Upper lobe of right lung (tissue), 1 donor: ENCODE measurements around the gene PMEPA1. TPM values are rescaled to one million over a fixed set of nuclear protein-coding genes. Genes with fewer than 3 reads are reported as not detected.

Experiments
- ATAC-seq: fragments of 200-7000 bp; cut with Tn5 transposase; one replicate; pipeline ENCODE4 v1.9.1; 2020; ENCODE audit warnings: mild to moderate bottlenecking, moderate library complexity
- DNase-seq: peaks from one replicate; pipeline ENCODE4 v3.0.0-alpha.2; 2020
- H3K27ac ChIP-seq: fragments of 200-600 bp; one replicate; pipeline ENCODE4 v1.8.0; 2022
- H3K27me3 ChIP-seq: fragments of 200-600 bp; one replicate; pipeline ENCODE4 v1.8.0; 2022; ENCODE audit warnings: mild to moderate bottlenecking
- H3K36me3 ChIP-seq: fragments of 200-600 bp; one replicate; pipeline ENCODE4 v1.8.0; 2022
- H3K4me1 ChIP-seq: fragments of 200-600 bp; one replicate; pipeline ENCODE4 v1.8.0; 2022
- H3K4me3 ChIP-seq: fragments of 200-600 bp; one replicate; pipeline ENCODE4 v1.8.0; 2022; ENCODE audit warnings: mild to moderate bottlenecking
- H3K9me3 ChIP-seq: fragments of 200-600 bp; one replicate; pipeline ENCODE4 v1.8.0; 2022
- intact Hi-C: fragments of 100-400 bp; cut with DNase I; formaldehyde crosslinking; loops from one replicate; pipeline ENCODE4 v1.11.0; 2022
- total RNA-seq: library from RNA; stranded (reverse); fragmentation: NEBNext Ultra II Directional; extraction: Animal tissue kit (Norgen Biotek cat#: 25700); gene quantifications from one replicate; pipeline ENCODE4 v1.2.1, GENCODE V29; 2021
- TF ChIP-seq, protein P1 (sequence below): fragments of 200-600 bp; IDR thresholded peaks from one replicate; pipeline ENCODE4 v1.8.0; 2022; ENCODE audit warnings: antibody characterized with exemption
- donor health status: DM: no; HTN: yes; CAD: no; lungs with severe emphysema.

The PMEPA1 gene
- total RNA-seq, 1 donor from 2014 or later = 49.1 TPM

DNA sequence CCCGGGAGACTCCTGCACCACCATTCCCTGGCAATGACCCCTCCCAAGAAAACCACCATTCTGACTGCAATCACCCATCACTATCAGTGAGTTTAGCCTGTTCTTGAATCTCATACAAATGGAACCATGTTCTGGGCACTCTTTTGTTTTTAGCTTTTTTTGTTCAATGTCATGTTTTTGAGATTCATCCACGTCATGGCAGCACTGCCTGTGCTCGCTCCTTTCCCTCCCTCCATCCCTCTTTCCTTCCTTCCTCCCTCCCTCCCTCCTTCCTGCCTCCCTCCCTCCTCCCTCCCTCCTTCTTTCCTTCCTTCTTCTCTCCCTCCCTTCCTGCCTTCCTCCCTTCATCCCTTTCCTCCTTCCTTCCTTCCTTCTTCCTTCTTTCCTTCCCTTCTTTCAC, 44.4 kb upstream of the PMEPA1 start:
- no peak for ATAC-seq
- DNase-seq = no peak
- TF ChIP-seq, protein P1, sequence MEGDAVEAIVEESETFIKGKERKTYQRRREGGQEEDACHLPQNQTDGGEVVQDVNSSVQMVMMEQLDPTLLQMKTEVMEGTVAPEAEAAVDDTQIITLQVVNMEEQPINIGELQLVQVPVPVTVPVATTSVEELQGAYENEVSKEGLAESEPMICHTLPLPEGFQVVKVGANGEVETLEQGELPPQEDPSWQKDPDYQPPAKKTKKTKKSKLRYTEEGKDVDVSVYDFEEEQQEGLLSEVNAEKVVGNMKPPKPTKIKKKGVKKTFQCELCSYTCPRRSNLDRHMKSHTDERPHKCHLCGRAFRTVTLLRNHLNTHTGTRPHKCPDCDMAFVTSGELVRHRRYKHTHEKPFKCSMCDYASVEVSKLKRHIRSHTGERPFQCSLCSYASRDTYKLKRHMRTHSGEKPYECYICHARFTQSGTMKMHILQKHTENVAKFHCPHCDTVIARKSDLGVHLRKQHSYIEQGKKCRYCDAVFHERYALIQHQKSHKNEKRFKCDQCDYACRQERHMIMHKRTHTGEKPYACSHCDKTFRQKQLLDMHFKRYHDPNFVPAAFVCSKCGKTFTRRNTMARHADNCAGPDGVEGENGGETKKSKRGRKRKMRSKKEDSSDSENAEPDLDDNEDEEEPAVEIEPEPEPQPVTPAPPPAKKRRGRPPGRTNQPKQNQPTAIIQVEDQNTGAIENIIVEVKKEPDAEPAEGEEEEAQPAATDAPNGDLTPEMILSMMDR = no peak
- H3K27ac ChIP-seq = no peak overlapping the region
- H3K27me3 ChIP-seq = no peaks in the 10 kb centered on the region
- intact Hi-C loops = no loop called here
- H3K9me3 ChIP-seq = no peaks in the 10 kb centered on the region
- H3K36me3 ChIP-seq = no peaks in the 10 kb centered on the region
- peaks cover 11% of the 10 kb centered on the region for H3K4me1 ChIP-seq
- H3K4me3 ChIP-seq = no peak overlapping the region

- H3K27ac ChIP-seq = no peak overlapping the region
- peaks cover 14% of the 10 kb centered on the region for H3K4me1 ChIP-seq
- no peaks in the 10 kb centered on the region for H3K9me3 ChIP-seq
- no peaks in the 10 kb centered on the region for H3K27me3 ChIP-seq
- TF ChIP-seq, protein P1 = no peak
- DNase-seq (peak; percentile 46), ATAC-seq (no peak)
- no peak overlapping the region for H3K4me3 ChIP-seq
- H3K36me3 ChIP-seq = no peaks in the 10 kb centered on the region
- intact Hi-C loops = no loop called here
These were observed 43.7 kb upstream of the PMEPA1 start for GRCh38 chr20:57753332-57754164.

DNA sequence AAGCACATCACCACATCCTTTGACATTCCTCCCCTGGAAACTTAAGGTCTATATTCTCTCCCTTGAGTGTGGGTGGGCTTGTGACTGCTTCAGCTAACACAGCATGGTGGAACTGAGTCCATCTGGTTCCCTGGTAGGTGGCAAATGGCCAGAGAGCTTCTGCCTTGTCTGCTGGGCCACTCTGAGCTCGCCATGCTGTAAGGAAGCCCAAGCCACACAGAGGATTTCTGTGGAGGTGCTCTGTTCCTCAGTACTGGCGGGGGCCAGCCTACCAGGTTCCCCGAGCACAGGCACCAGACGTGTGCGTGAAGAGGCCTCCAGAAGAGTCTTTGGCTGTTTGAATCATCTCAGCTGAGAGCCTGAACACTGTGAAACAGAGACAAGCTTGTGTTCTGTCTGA, 41.6 kb upstream of the PMEPA1 start:
- Histone ChIP-seq H3K4me3 (no peak overlapping the region), H3K27me3 (no peaks in the 10 kb centered on the region), H3K27ac (no peak overlapping the region), H3K4me1 (peaks cover 25% of the 10 kb centered on the region), H3K36me3 (no peaks in the 10 kb centered on the region), H3K9me3 (no peaks in the 10 kb centered on the region)
- intact Hi-C loops = no loop called here
- TF ChIP-seq, protein P1 = no peak
- DNase-seq (no peak), ATAC-seq (no peak)

- DNase-seq = no peak
- Histone ChIP-seq H3K27ac (peak overlapping the region; percentile 53), H3K27me3 (no peaks in the 10 kb centered on the region), H3K9me3 (no peaks in the 10 kb centered on the region), H3K4me1 (peaks cover 25% of the 10 kb centered on the region), H3K36me3 (no peaks in the 10 kb centered on the region), H3K4me3 (no peak overlapping the region)
- TF ChIP-seq, protein P1 = no peak
- ATAC-seq = peak; percentile 35
- intact Hi-C loops = no loop called here
These were observed 40.1 kb upstream of the PMEPA1 start for GRCh38 chr20:57749869-57750268.

DNA sequence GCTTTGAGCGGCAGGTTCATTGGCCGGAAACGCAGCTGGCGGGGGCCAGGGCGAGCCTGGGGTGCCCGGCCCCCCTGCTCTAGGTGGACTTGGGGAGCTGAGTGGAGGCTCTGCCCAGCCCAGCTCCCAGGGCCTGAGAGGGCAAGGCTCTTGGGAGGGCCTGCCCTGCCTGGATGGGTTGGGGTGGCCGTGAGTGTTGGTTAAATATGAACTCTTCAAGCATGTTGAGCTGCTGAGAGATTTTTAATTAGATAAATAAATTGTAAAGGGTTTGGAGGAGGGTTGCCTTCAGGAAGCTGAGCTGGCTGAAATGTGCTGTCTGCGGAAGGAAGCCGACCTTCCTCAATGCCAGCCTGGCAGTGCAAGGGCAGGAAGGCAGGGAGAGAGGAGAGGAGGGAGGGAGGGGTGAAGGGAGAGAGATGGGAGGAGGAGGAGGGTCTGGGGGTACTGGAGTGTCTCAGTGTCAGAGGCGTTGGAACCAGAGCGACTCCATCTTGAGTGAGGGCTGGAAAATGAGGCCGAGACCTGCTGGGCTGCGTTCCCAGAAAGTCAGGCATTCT, 39.4 kb upstream of the PMEPA1 start:
- TF ChIP-seq, protein P1 = no peak
- no peak for DNase-seq
- peak overlapping the region; percentile 53 for H3K27ac ChIP-seq
- no peaks in the 10 kb centered on the region for H3K9me3 ChIP-seq
- no peaks in the 10 kb centered on the region for H3K36me3 ChIP-seq
- peak; percentile 66 for ATAC-seq
- H3K4me3 ChIP-seq = peak overlapping the region; percentile 32
- no peaks in the 10 kb centered on the region for H3K27me3 ChIP-seq
- H3K4me1 ChIP-seq = peaks cover 25% of the 10 kb centered on the region
- intact Hi-C loops = no loop called here
